ENCODE results near the gene NFU1. TPM values are rescaled to one million over a fixed set of nuclear protein-coding genes. Genes with fewer than 3 reads are reported as not detected.

The NFU1 gene
- polyA plus RNA-seq, 1 of the 3 experiments (the other 2 are of a cell fraction), result 23.5 TPM

DNA sequence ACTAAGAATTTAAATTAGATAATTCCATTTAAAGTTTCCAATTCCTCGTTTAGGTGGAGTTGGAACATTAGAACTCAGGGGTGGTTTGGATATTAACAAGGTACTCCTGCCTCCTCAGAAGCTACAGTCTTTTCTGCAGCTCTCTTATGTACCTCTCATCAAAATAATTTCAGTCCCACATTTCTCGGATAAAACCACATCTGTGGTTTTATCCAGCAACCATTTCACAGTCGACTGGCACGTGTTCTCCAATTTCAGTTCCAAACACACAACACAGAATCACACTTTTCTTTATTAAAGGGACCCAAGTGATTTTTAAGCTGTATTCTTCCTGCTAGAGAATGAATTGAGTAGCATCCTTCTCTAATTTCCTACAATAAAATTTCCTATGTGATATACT lies 22.7 kb upstream of the NFU1 start:
- Histone ChIP-seq H2AFZ (ENCODE audit: low read depth) (no peak overlapping the region), H3K9me2 (no peaks in the 10 kb centered on the region), H3K4me2 (no peak overlapping the region), H3K79me2 (ENCODE audit: insufficient read depth) (no peaks in the 10 kb centered on the region), H3K9me3 (no peaks in the 10 kb centered on the region), H3K9ac (no peak overlapping the region), H3K27ac (ENCODE audit: low read depth in 2 of 2, low read length in 1 of 2) (no peak overlapping the region), H4K20me1 (ENCODE audit: insufficient read depth) (no peaks in the 10 kb centered on the region), H3K4me1 (ENCODE audit: control insufficient read depth in 1 of 2, insufficient read depth in 2 of 2, low read depth in 1 of 2, low read length in 1 of 2) (no peaks in the 10 kb centered on the region; a peak in 1 of 4 replicates), H3K4me3 (ENCODE audit: low read depth in 2 of 2, low read length in 1 of 2) (no peak overlapping the region), H3K27me3 (ENCODE audit: insufficient read depth) (no peaks in the 10 kb centered on the region), H3F3A (replicated peaks; ENCODE audit: insufficient read depth) (no peaks in the 10 kb centered on the region), H3K36me3 (replicated peaks in 1 of 2; ENCODE audit: control insufficient read depth in 1 of 2, insufficient read depth in 2 of 2, low read length in 1 of 2) (peaks cover 8 to 21% of the 10 kb centered on the region in 2 experiments)
- TF ChIP-seq TAF1 (IDR thresholded peaks at IDR 0.05; ENCODE audit: borderline replicate concordance, low read depth, low read length) (no peak), GATA2 (CRISPR knock-in tag; IDR thresholded peaks at IDR 0.05) (no peak), FOSL2 (IDR thresholded peaks at IDR 0.05; ENCODE audit: borderline replicate concordance, low read depth) (no peak), FOXJ3 (CRISPR knock-in tag; IDR thresholded peaks at IDR 0.05) (no peak), SMC3 (IDR thresholded peaks at IDR 0.05; ENCODE audit: low read depth, low read length) (no peak), FOXM1 (IDR thresholded peaks at IDR 0.05; ENCODE audit: low read depth) (no peak), MXI1 (IDR thresholded peaks at IDR 0.05; ENCODE audit: low read depth, low read length) (no peak), SIN3A (IDR thresholded peaks at IDR 0.05; ENCODE audit: borderline replicate concordance, low read depth, low read length) (no peak), GABPA (IDR thresholded peaks at IDR 0.05; ENCODE audit: low read depth) (no peak)
- 94% methylated on average over 4 of the region's 4 CpGs for WGBS (ENCODE audit: low lambda C conversion rate)
- no peak for DNase-seq
- POLR2A ChIA-PET, result no interaction called here
- CTCF ChIA-PET, result no interaction called here

DNA sequence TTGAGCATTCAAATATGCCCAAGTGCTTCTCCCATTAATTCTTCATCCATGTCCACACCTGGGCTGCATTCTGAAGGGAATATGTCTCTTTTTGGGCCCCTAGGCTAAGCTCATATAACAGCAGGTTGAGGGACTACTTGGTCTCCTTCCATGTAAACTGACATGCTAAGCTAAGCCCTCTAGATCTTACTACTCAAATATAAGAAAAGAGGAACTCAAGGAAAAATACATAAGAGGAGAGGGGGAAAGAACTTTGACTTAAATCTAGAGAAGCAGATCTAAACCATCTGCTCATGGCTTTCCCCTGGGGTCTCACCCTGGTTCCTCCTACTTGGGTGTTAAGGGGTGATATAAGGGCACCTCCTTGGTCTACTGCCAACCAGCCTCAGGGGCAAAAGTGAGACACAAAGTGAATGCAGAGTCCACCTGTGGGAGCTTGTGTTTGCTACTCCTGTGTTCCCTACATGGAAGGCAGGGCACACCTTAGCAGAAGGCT lies 19.8 kb upstream of the NFU1 start:
- Histone ChIP-seq H3K4me1 (ENCODE audit: control insufficient read depth in 1 of 2, insufficient read depth in 2 of 2, low read depth in 1 of 2, low read length in 1 of 2) (peaks cover 0 to 10% of the 10 kb centered on the region in 2 experiments; a peak in 2 of 4 replicates), H3K4me3 (ENCODE audit: low read depth in 2 of 2, low read length in 1 of 2) (no peak overlapping the region), H3K9me3 (no peaks in the 10 kb centered on the region), H3K79me2 (ENCODE audit: insufficient read depth) (no peaks in the 10 kb centered on the region), H3K9me2 (no peaks in the 10 kb centered on the region), H3K4me2 (no peak overlapping the region), H3K36me3 (replicated peaks in 1 of 2; ENCODE audit: control insufficient read depth in 1 of 2, insufficient read depth in 2 of 2, low read length in 1 of 2) (peaks cover 0 to 6% of the 10 kb centered on the region in 2 experiments), H3F3A (replicated peaks; ENCODE audit: insufficient read depth) (no peaks in the 10 kb centered on the region), H3K9ac (no peak overlapping the region), H4K20me1 (ENCODE audit: insufficient read depth) (no peaks in the 10 kb centered on the region), H2AFZ (ENCODE audit: low read depth) (no peak overlapping the region), H3K27ac (ENCODE audit: low read depth in 2 of 2, low read length in 1 of 2) (no peak overlapping the region), H3K27me3 (ENCODE audit: insufficient read depth) (no peaks in the 10 kb centered on the region)
- ChIA-PET CTCF (interaction anchor here (1.3 to 1.4 kb wide), 2 partner anchors 20 to 82 kb away, joined by 3 read pairs; partner anchors contain the start of gene NFU1), POLR2A (no interaction called here)
- TF ChIP-seq RFX5 (IDR thresholded peaks at IDR 0.05; ENCODE audit: low read length) (no peak), FOXM1 (IDR thresholded peaks at IDR 0.05; ENCODE audit: low read depth) (no peak), TEAD4 (IDR thresholded peaks at IDR 0.05; ENCODE audit: borderline replicate concordance, insufficient read depth) (no peak), RCOR1 (IDR thresholded peaks at IDR 0.05; ENCODE audit: low read length) (no peak), SIN3A (IDR thresholded peaks at IDR 0.05; ENCODE audit: borderline replicate concordance, low read depth, low read length) (no peak), RAD21 (IDR thresholded peaks at IDR 0.05; ENCODE audit: low read length) (no peak), ELF1 (IDR thresholded peaks at IDR 0.05) (no peak), YY1 (IDR thresholded peaks at IDR 0.05; ENCODE audit: low read depth) (no peak), TCF12 (IDR thresholded peaks at IDR 0.05) (no peak), MEF2A (IDR thresholded peaks at IDR 0.05; ENCODE audit: borderline replicate concordance, low read depth) (no peak), NRF1 (IDR thresholded peaks at IDR 0.05; ENCODE audit: low read depth, low read length) (no peak), TAF1 (IDR thresholded peaks at IDR 0.05; ENCODE audit: borderline replicate concordance, low read depth, low read length) (no peak), EP300 (IDR thresholded peaks at IDR 0.05; ENCODE audit: borderline replicate concordance in 1 of 2, low read depth in 1 of 2, low read length in 1 of 2) (no peak), MXI1 (IDR thresholded peaks at IDR 0.05; ENCODE audit: low read depth, low read length) (no peak), FOSL2 (IDR thresholded peaks at IDR 0.05; ENCODE audit: borderline replicate concordance, low read depth) (no peak), GABPA (IDR thresholded peaks at IDR 0.05; ENCODE audit: low read depth) (no peak)
- TF ChIP-seq, protein P1, sequence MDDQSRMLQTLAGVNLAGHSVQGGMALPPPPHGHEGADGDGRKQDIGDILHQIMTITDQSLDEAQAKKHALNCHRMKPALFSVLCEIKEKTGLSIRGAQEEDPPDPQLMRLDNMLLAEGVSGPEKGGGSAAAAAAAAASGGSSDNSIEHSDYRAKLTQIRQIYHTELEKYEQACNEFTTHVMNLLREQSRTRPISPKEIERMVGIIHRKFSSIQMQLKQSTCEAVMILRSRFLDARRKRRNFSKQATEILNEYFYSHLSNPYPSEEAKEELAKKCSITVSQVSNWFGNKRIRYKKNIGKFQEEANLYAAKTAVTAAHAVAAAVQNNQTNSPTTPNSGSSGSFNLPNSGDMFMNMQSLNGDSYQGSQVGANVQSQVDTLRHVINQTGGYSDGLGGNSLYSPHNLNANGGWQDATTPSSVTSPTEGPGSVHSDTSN (IDR thresholded peaks at IDR 0.05), result no peak
- TF ChIP-seq, protein P2, sequence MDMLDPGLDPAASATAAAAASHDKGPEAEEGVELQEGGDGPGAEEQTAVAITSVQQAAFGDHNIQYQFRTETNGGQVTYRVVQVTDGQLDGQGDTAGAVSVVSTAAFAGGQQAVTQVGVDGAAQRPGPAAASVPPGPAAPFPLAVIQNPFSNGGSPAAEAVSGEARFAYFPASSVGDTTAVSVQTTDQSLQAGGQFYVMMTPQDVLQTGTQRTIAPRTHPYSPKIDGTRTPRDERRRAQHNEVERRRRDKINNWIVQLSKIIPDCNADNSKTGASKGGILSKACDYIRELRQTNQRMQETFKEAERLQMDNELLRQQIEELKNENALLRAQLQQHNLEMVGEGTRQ (IDR thresholded peaks at IDR 0.05; ENCODE audit: borderline replicate concordance, low read depth, low read length), result no peak
- DNase-seq, result no peak

Data from SK-N-SH (cell line).